HepG2 (cell line): Measurements from ENCODE around the gene OTOGL. TPM values are rescaled to one million over a fixed set of nuclear protein-coding genes. Genes with fewer than 3 reads are reported as not detected.
A peak's percentile ranks its signal among the peaks of the same experiment; 100 is the strongest.
"Not testable (repeated sequence)": the region's sequence is repeated elsewhere in the genome, so short reads cannot be mapped to it uniquely, and the experiment has no call there.

Experiments used
- ATAC-seq: fragments of 200-7000 bp; cut with Tn5 transposase; 3 replicates; pipeline ENCODE4 v1.9.1; 2020; ENCODE audit warnings: mild to moderate bottlenecking, moderate library complexity
- BruUV-seq: library from RNA; stranded (reverse); fragments of 400-500 nt; replicated peaks from 2 replicates; lab custom pipeline; 2021; lab: Mats Ljungman, UMichigan
- CTCF ChIA-PET: fragments of 300-600 bp; formaldehyde crosslinking; extraction: SDS; loops from one replicate; lab custom pipeline; 2021; ENCODE audit warnings: low total read pairs, inconsistent platforms, low intra/inter-chr PET ratio; lab: Yijun Ruan, JAX
- POLR2A ChIA-PET: fragments of 350-600 bp; sonication (Branson Sonifier 250); formaldehyde crosslinking; loops from one replicate; lab custom pipeline; 2020; ENCODE audit warnings: antibody characterized with exemption, inconsistent platforms; lab: Yijun Ruan, JAX
- DNase-seq: peaks from one replicate; pipeline ENCODE4 v3.0.0-alpha.2; 2015; ENCODE audit warnings: low spot score
- FAIRE-seq: peaks from 3 replicates; lab custom pipeline; 2011; peaks lifted over from hg19 to GRCh38; lab: Jason Lieb, UNC
- H2AFZ ChIP-seq: one replicate; pipeline ENCODE4 v1.6.1; 2011; ENCODE audit warnings: low read length, inconsistent platforms
- H3K27ac ChIP-seq: fragments of 300-600 bp; 3 replicates; pipeline ENCODE4 v1.8.0; 2011; ENCODE audit warnings: mixed run types, mild to moderate bottlenecking, mixed read lengths, low read length, inconsistent platforms; ENCODE audit not compliant: insufficient read depth; ENCODE audit errors: extremely low read length
- H3K27me3 ChIP-seq, 2 experiments: fragments of 200-600 bp in 1 of 2; 2 replicates in 1 of 2; 3 replicates in 1 of 2; pipeline versions ENCODE4 v1.6.0 to v1.8.0; 2011; ENCODE audit warnings: low read length in 2 of 2, mild to moderate bottlenecking in 2 of 2, moderate library complexity in 2 of 2, inconsistent platforms in 1 of 2; ENCODE audit not compliant: insufficient read depth in 2 of 2, control insufficient read depth in 1 of 2
- H3K36me3 ChIP-seq, 2 experiments: fragments of 200-600 bp in 1 of 2; replicated peaks in 1 of 2; 2 replicates in 1 of 2; 3 replicates in 1 of 2; pipeline versions ENCODE4 v1.5.1 to v1.8.0; 2011; ENCODE audit warnings: low read length in 2 of 2, inconsistent platforms in 1 of 2; ENCODE audit not compliant: insufficient read depth in 2 of 2, control insufficient read depth in 1 of 2
- H3K4me1 ChIP-seq: 2 replicates; pipeline ENCODE4 v1.5.1; 2012; ENCODE audit warnings: low read length, inconsistent platforms; ENCODE audit not compliant: insufficient read depth
- H3K4me2 ChIP-seq: 2 replicates; pipeline ENCODE4 v1.6.0; 2011; ENCODE audit warnings: low read depth, low read length, inconsistent platforms
- H3K4me3 ChIP-seq, 3 experiments: fragments of 200-600 bp in 1 of 3; sonication (generic), shearing (Covaris generic) in 1 of 3; replicated peaks in 1 of 3; 2 replicates each; pipeline ENCODE4 v1.5.1; 2011 to 2016; ENCODE audit warnings: low read length in 3 of 3, inconsistent platforms in 2 of 3, low read depth in 2 of 3, mild to moderate bottlenecking in 2 of 3, control low read depth in 1 of 3, mixed read lengths in 1 of 3; ENCODE audit not compliant: insufficient read depth in 1 of 3
- H3K79me2 ChIP-seq: one replicate; pipeline ENCODE4 v1.6.1; 2011; ENCODE audit warnings: low read length, inconsistent platforms; ENCODE audit not compliant: insufficient read depth
- H3K9ac ChIP-seq: 2 replicates; pipeline ENCODE4 v1.6.0; 2011; ENCODE audit warnings: mild to moderate bottlenecking, low read depth, low read length, inconsistent platforms; ENCODE audit not compliant: insufficient read depth
- H3K9me3 ChIP-seq: 2 replicates; pipeline ENCODE4 v1.5.1; 2012; ENCODE audit warnings: mild to moderate bottlenecking, low read length
- H4K20me1 ChIP-seq: 2 replicates; pipeline ENCODE4 v1.6.0; 2011; ENCODE audit warnings: inconsistent platforms, mild to moderate bottlenecking, low read length, moderate library complexity; ENCODE audit not compliant: insufficient read depth
- GABPB1 ChIP-seq: IDR thresholded peaks from 2 replicates; pipeline ENCODE4 v1.6.1; 2016; ENCODE audit warnings: mild to moderate bottlenecking, missing genetic modification reagents, moderate library complexity, missing compliant biosample characterization
- HOMEZ ChIP-seq: IDR thresholded peaks from 2 replicates; pipeline ENCODE4 v1.6.1; 2016; ENCODE audit warnings: low read depth
- NR2F1 ChIP-seq, 2 experiments: fragments of 450-650 bp in 1 of 2; formaldehyde crosslinking in 1 of 2; IDR thresholded peaks; 2 replicates each; pipeline versions ENCODE4 v1.5.0 to v1.6.1; 2016 to 2020; ENCODE audit warnings: mild to moderate bottlenecking in 1 of 2, missing compliant biosample characterization in 1 of 2, missing genetic modification reagents in 1 of 2, moderate library complexity in 1 of 2
- RARA ChIP-seq: IDR thresholded peaks from 2 replicates; pipeline ENCODE4 v1.6.1; 2016; ENCODE audit warnings: missing genetic modification reagents, missing compliant biosample characterization
- SALL1 ChIP-seq: sonication (generic); formaldehyde crosslinking; IDR thresholded peaks from 2 replicates; pipeline ENCODE4 v1.8.0; 2022; ENCODE audit warnings: mild to moderate bottlenecking, missing genetic modification reagents
- ZGPAT ChIP-seq: IDR thresholded peaks from 2 replicates; pipeline ENCODE4 v1.6.1; 2016; ENCODE audit warnings: mild to moderate bottlenecking
- ZNF281 ChIP-seq: sonication (generic); formaldehyde crosslinking; IDR thresholded peaks from 2 replicates; pipeline ENCODE4 v1.4.0; 2020; ENCODE audit warnings: missing genetic modification reagents, borderline replicate concordance
- WGBS: methylation state at CpG from one replicate; pipeline ENCODE4 v1.1.6; 2017; ENCODE audit warnings: low lambda C conversion rate; 5-methylcytosine and 5-hydroxymethylcytosine counted together
- in situ Hi-C: cut with HindIII; loops from 2 replicates; pipeline ENCODE4 v1.10.0; 2017; ENCODE audit warnings: low pct_unique_long_range_greater_than_20kb; ENCODE audit not compliant: extremely low pct_ligation_motif_present
- intact Hi-C: fragments of 100-400 bp; cut with micrococcal nuclease; formaldehyde crosslinking; loops from one replicate; pipeline ENCODE4 v1.10.0; 2022; ENCODE audit not compliant: unreplicated experiment
- polyA plus RNA-seq, 8 experiments: library from polyadenylated mRNA; depleted of rRNA in 3 of 8; stranded (reverse) in 7 of 8; unstranded in 1 of 8; fragments of >200 nt; fragmentation: Illumina TruSeq in 4 of 8; extraction: Trizol in 4 of 8; gene quantifications; 2 replicates each; pipeline versions ENCODE4 v1.2.1 to v1.2.3, GENCODE V29; 2011 to 2016; ENCODE audit warnings: low read depth in 4 of 8, missing spikeins in 1 of 8, mixed read lengths in 1 of 8; ENCODE audit not compliant: insufficient read depth in 1 of 8
- total RNA-seq, 5 experiments: library from RNA; depleted of rRNA; stranded (reverse); fragments of >200 nt; fragmentation: Illumina TruSeq; extraction: Trizol; gene quantifications; 2 replicates each; pipeline ENCODE4 v1.2.3, GENCODE V29; 2016; ENCODE audit warnings: low read depth in 1 of 5

Gene OTOGL
- total and polyA plus RNA-seq, 2 of the 13 experiments (the other 11 are each of a cell fraction or from before 2014, with no cell fraction given), result not detected

- H3K9ac ChIP-seq, H2AFZ ChIP-seq, intact Hi-C loops, FAIRE-seq, H3K4me1 ChIP-seq, H3K79me2 ChIP-seq, H4K20me1 ChIP-seq, POLR2A ChIA-PET, H3K27ac ChIP-seq, BruUV-seq, H3K36me3 ChIP-seq, H3K9me3 ChIP-seq, CTCF ChIA-PET, H3K27me3 ChIP-seq, in situ Hi-C loops: not testable (repeated sequence)
- Histone ChIP-seq H3K4me2 (peak overlapping the region; percentile 39; the same call in 1 of the 2 replicates), H3K4me3 (peak overlapping the region in 2 of 3 experiments; percentile 24 to 33; a peak in 1 of 6 replicates)
- peak; percentile 40 for TF ChIP-seq RARA (CRISPR knock-in tag)
- TF ChIP-seq SALL1 (CRISPR knock-in tag), result peak; percentile 22; the same call in 1 of the 2 replicates
- TF ChIP-seq ZGPAT (CRISPR knock-in tag), result peak; percentile 25; the same call in 1 of the 2 replicates
- TF ChIP-seq HOMEZ (CRISPR knock-in tag), result 0 out of 2 replicates have a peak, but pooled peaks have one; percentile 18
- TF ChIP-seq NR2F1 (CRISPR knock-in tag; IDR thresholded peaks at IDR 0.05), result peak in 1 of 2 experiments; percentile 60; a peak in 1 of 4 replicates
- TF ChIP-seq ZNF281 (CRISPR knock-in tag), result peak; percentile 69
- TF ChIP-seq GABPB1 (CRISPR knock-in tag), result peak; percentile 22; the same call in 1 of the 2 replicates
- WGBS, result 52% methylated on average over 12 of the region's 26 CpGs
- ATAC-seq, result peak; percentile 78
- peak; percentile 1 for DNase-seq
Measured at GRCh38 chr12:80149547-80150313, 50.4 kb downstream of the OTOGL start.
